Smooth muscle cell (in vitro differentiated cells): Measurements from ENCODE around the gene SAMD11. TPM values are rescaled to one million over a fixed set of nuclear protein-coding genes. Genes with fewer than 3 reads are reported as not detected.

ENCODE experiments used
- DNase-seq: peaks from one replicate; lab custom pipeline; 2025; ENCODE audit not compliant: unreplicated experiment; lab: John Stamatoyannopoulos, UW
- H2AFZ ChIP-seq: fragments of 200-600 bp; sonication (generic); 2 replicates; pipeline ENCODE4 v1.6.0; 2016; ENCODE audit warnings: antibody characterized with exemption, low read depth, mild to moderate bottlenecking
- H3F3A ChIP-seq: fragments of 200-600 bp; sonication (generic); 2 replicates; pipeline ENCODE4 v1.6.0; 2017; ENCODE audit warnings: antibody characterized with exemption, low read depth
- H3K27ac ChIP-seq: fragments of 200-600 bp; sonication (generic); 2 replicates; pipeline ENCODE4 v1.5.1; 2016; ENCODE audit warnings: low read depth, mild to moderate bottlenecking
- H3K27me3 ChIP-seq: fragments of 200-600 bp; sonication (generic); 2 replicates; pipeline ENCODE4 v1.6.1; 2016; ENCODE audit warnings: low read depth, mild to moderate bottlenecking
- H3K36me3 ChIP-seq: fragments of 200-600 bp; sonication (generic); 2 replicates; pipeline ENCODE4 v1.5.1; 2016; ENCODE audit warnings: low read depth
- H3K4me1 ChIP-seq: fragments of 200-600 bp; sonication (generic); 2 replicates; pipeline ENCODE4 v1.5.1; 2016; ENCODE audit warnings: low read depth
- H3K4me2 ChIP-seq: fragments of 200-600 bp; sonication (generic); 2 replicates; pipeline ENCODE4 v1.6.0; 2016; ENCODE audit warnings: mild to moderate bottlenecking
- H3K4me3 ChIP-seq: fragments of 200-600 bp; sonication (generic); 2 replicates; pipeline ENCODE4 v1.5.1; 2016; ENCODE audit warnings: mild to moderate bottlenecking
- H3K79me2 ChIP-seq: fragments of 200-600 bp; sonication (generic); 2 replicates; pipeline ENCODE4 v1.6.0; 2016; ENCODE audit warnings: low read depth, mild to moderate bottlenecking
- H3K9ac ChIP-seq: fragments of 200-600 bp; sonication (generic); 2 replicates; pipeline ENCODE4 v1.6.0; 2016; ENCODE audit warnings: low read depth
- H3K9me3 ChIP-seq: fragments of 200-600 bp; sonication (generic); replicated peaks from 2 replicates; pipeline ENCODE4 v1.5.1; 2016; ENCODE audit warnings: low read depth
- H4K20me1 ChIP-seq: fragments of 200-600 bp; sonication (generic); 2 replicates; pipeline ENCODE4 v1.6.0; 2016; ENCODE audit warnings: low read depth
- WGBS: methylation state at CpG from one replicate; pipeline ENCODE4 v1.1.7; 2016; ENCODE audit warnings: low lambda C conversion rate; 5-methylcytosine and 5-hydroxymethylcytosine counted together
- polyA plus RNA-seq: library from polyadenylated mRNA; unstranded; fragments of >200 nt; fragmentation: Nextera tagmentation; extraction: Ambion mirVana; gene quantifications from 2 replicates; pipeline ENCODE4 v1.2.1, GENCODE V29; 2016
- total RNA-seq: library from RNA; depleted of rRNA; stranded (reverse); fragments of >200 nt; gene quantifications from 2 replicates; pipeline ENCODE4 v1.2.3, GENCODE V29; 2014
- TF ChIP-seq, protein P1 (sequence below): fragments of 200-600 bp; sonication (generic); IDR thresholded peaks from 2 replicates; pipeline ENCODE4 v1.5.1; 2017; ENCODE audit warnings: borderline replicate concordance, mild to moderate bottlenecking, antibody characterized with exemption; ENCODE audit not compliant: insufficient read depth, poor library complexity, severe bottlenecking

Gene SAMD11
- total and polyA plus RNA-seq, 2 experiments from 2014 or later, result 18.0 to 21.1 TPM

- Histone ChIP-seq H3K27me3 (no peaks in the 10 kb centered on the region), H3K36me3 (no peaks in the 10 kb centered on the region), H3F3A (no peaks in the 10 kb centered on the region), H3K4me2 (no peak overlapping the region), H3K9me3 (no peaks in the 10 kb centered on the region), H2AFZ (no peak overlapping the region), H4K20me1 (peaks cover 54% of the 10 kb centered on the region), H3K27ac (no peak overlapping the region), H3K9ac (no peak overlapping the region), H3K79me2 (no peaks in the 10 kb centered on the region), H3K4me1 (peaks cover 8% of the 10 kb centered on the region), H3K4me3 (no peak overlapping the region)
- WGBS, result 98% methylated on average over 10 of the region's 10 CpGs
- DNase-seq, result no peak
- TF ChIP-seq, protein P1, sequence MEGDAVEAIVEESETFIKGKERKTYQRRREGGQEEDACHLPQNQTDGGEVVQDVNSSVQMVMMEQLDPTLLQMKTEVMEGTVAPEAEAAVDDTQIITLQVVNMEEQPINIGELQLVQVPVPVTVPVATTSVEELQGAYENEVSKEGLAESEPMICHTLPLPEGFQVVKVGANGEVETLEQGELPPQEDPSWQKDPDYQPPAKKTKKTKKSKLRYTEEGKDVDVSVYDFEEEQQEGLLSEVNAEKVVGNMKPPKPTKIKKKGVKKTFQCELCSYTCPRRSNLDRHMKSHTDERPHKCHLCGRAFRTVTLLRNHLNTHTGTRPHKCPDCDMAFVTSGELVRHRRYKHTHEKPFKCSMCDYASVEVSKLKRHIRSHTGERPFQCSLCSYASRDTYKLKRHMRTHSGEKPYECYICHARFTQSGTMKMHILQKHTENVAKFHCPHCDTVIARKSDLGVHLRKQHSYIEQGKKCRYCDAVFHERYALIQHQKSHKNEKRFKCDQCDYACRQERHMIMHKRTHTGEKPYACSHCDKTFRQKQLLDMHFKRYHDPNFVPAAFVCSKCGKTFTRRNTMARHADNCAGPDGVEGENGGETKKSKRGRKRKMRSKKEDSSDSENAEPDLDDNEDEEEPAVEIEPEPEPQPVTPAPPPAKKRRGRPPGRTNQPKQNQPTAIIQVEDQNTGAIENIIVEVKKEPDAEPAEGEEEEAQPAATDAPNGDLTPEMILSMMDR, result no peak
Observed at GRCh38 chr1:927748-928147, 4.0 kb downstream of the SAMD11 start.

DNA sequence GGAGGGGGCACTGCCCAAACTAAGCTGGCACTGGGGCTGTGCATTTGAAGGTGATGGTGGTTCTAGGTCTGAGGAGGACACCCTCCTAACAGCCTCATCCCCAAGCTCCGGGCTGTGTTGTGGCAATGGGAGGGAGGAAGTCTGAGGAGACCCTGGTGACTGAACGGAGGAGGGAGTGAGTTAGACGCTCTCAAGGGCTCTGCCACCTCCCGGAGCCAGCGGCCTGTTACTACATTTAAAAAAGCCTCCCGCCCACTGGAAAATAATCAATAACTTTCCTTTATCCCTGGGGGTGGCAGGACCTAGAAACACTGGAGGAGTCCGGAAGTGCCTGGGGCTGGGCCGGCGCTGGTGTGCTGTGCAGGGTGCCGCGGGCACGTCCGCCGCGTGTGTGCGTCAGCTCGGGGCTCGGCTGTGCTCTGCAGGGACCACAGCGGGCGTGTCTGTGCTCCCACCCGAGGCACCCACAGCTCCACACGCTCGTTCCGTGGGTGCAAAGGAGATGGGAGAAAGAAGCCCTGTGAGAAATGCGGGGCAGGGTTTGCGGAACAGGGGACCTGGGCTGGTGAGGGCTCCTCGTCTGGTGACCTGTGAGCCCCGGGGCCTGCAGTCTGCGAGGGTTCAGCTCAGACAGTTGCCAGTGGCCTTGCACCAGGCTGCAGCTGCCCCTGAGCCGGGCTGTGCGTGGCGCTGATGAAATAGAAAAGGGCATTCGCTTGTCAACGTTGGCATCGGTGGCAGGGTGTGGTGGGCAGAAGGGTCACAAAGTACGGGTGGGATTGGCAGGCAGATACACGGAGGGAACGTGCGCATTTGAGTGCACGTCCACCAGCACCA lies 5.3 kb downstream of the SAMD11 start:
- Histone ChIP-seq H3K27me3 (no peaks in the 10 kb centered on the region), H3K4me2 (no peak overlapping the region), H3F3A (no peaks in the 10 kb centered on the region), H4K20me1 (peaks cover 53% of the 10 kb centered on the region), H3K36me3 (no peaks in the 10 kb centered on the region), H3K79me2 (no peaks in the 10 kb centered on the region), H3K4me1 (peaks cover 7% of the 10 kb centered on the region), H3K9me3 (no peaks in the 10 kb centered on the region), H3K4me3 (no peak overlapping the region), H3K27ac (no peak overlapping the region), H3K9ac (no peak overlapping the region), H2AFZ (no peak overlapping the region)
- TF ChIP-seq, protein P1, result no peak
- 88% methylated on average over 37 of the region's 40 CpGs for WGBS
- DNase-seq, result no peak

DNA sequence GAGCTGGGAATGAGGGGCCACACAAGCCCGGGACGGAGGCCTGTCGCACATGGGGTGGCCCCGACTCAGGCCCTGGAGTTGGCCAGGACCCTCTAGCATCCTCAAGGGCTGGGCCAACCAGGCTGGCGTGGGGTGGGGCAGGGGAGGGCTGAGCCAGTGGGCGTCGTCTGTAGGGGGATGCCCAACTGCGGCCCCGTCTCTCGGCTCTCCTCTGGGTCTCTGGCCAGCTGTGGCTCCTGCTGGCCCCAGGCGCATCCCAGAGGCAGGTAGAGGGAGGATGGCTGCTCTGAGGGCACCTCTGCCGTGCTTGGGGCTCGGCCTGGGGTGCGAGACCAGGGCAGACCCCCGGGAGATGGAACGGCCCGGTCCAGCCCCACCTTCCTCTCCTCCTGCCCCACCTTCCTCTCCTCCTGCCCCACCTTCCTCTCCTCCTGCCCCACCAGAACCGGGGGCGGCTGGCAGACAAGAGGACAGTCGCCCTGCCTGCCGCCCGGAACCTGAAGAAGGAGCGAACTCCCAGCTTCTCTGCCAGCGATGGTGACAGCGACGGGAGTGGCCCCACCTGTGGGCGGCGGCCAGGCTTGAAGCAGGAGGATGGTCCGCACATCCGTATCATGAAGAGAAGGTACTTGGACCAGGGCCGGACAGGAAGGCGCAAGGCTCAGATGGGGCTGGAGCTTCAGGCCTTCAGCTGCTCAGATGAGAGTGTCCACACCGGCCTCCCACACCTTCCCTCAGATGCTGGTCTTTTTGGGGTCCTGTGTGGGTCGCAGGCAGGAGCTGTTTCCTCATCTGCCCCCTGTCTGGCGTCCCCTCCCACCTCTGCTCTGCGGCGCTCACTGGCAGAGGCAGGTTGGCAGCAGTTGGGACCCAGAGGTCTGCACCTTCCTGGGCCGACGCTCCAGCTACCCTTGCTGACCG lies 6.2 kb downstream of the SAMD11 start:
- 94% methylated on average over 37 of the region's 40 CpGs for WGBS
- no peaks in the 10 kb centered on the region for H3K36me3 ChIP-seq
- H3F3A ChIP-seq, result no peaks in the 10 kb centered on the region
- H3K27me3 ChIP-seq, result no peaks in the 10 kb centered on the region
- DNase-seq, result no peak
- H3K4me1 ChIP-seq, result peaks cover 8% of the 10 kb centered on the region
- no peak overlapping the region for H3K27ac ChIP-seq
- no peak overlapping the region for H3K4me2 ChIP-seq
- peaks cover 53% of the 10 kb centered on the region for H4K20me1 ChIP-seq
- no peaks in the 10 kb centered on the region for H3K9me3 ChIP-seq
- TF ChIP-seq, protein P1, result no peak
- H3K79me2 ChIP-seq, result no peaks in the 10 kb centered on the region
- no peak overlapping the region for H3K4me3 ChIP-seq
- H3K9ac ChIP-seq, result no peak overlapping the region
- H2AFZ ChIP-seq, result no peak overlapping the region
